Head of caudate nucleus (tissue), 42 donors: ENCODE measurements around the gene ATRNL1.
"Not testable (repeated sequence)": the region's sequence is repeated elsewhere in the genome, so short reads cannot be mapped to it uniquely, and the experiment has no call there.

Experiments
- DNase-seq, 42 donors: peaks; one replicate each; pipeline versions ENCODE4 v3.0.0 to v3.0.0-alpha.2; 2020 to 2021; ENCODE audit warnings: mixed read lengths in 7 of 42
- intact Hi-C: fragments of 100-400 bp; cut with DNase I; formaldehyde crosslinking; loops from one replicate; pipeline ENCODE4 v1.15.0; 2022

ATRNL1 gene

DNA sequence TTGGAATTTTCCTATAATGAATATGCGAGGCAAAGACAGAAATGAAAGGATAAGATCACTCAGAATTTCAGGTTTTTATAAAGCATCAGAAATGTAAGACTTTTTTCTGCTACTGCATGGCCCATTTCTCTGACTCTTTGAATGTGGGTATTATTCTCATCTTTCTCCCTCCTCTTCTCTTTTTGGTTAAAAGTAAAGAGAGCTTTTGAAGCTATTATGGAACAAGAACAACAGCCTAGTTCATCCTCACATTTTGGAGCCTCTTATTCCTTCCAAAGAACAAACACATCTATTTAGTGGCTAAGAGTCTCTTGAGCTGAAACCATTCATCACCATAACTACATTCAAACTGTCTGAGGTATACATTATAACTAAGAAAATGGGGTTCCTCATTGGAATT is 19.4 kb upstream of the ATRNL1 start:
- intact Hi-C loops = no loop called here
- DNase-seq = no peak

- intact Hi-C loops = no loop called here
- no peak for DNase-seq
Measured at GRCh38 chr10:115082506-115082905, 10.7 kb upstream of the ATRNL1 start.

GRCh38 chr10:115084277-115084850 is 8.8 kb upstream of the ATRNL1 start:
- intact Hi-C loops = no loop called here

DNA sequence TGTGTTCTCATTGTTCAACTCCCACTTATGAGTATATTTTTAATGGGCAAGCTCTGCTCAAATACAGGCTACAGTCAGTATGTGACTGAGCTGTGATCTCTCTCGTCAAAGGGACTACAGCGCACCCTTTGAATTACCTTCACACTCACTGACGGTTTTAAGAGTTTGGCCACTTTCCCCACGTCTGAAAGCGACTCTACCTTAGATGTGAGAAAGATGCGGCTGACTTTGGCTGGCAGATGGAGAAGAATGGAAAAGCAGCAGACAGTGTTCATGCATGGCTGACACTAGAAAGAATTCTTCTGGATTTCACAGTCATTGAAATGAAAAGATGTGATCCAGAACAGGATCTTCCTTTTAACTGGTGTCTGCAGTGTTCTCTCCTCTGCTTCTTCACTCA is 2.0 kb upstream of the ATRNL1 start:
- no peak for DNase-seq
- intact Hi-C loops = no loop called here

More at GRCh38 chr10:115084277-115084850, 8.8 kb upstream of the ATRNL1 start:
- DNase-seq = no peak

- DNase-seq = peak in 6 of 42 donors; percentile 22 to 58 (median 28)
- intact Hi-C loops = no loop called here
Measured at GRCh38 chr10:115092258-115092554, 959 bp upstream of the ATRNL1 start.

DNA sequence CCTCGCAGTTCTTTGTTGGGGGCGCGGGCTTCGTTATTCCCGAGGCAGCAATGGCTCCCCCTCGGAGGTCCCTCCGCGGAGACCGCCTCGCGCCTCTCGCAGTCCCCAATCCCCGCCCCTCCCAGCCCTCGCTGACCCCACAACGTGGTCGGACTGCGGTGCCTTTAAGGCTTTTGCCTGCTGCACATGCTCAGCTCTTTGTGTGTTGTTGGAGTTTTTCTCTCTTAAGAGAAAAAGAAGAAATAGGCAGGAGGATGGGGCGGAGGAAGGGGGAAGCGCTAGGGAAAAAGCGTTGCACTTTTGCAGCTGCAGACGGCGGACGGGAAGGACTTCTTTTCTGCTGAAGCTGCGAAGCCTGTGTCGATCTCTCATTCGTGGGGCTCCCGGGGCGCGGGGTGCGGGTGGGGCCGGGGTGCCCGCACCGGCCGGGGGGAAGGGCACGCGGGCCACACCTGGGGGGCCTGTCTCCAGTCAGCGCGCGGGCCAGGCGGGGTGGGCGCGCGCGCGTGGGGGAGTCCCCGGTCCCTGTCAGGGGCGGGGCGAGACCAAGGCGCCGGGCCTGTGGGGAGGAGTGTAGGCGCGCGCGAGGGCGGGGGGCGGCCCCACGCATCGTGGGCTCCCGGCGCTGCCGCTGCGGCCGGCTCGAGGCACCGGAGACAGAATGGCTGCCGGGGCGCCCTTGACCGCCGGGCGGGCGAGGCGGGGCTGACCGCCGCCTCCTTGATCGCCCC is 445 bp upstream of the ATRNL1 start:
- peak; percentile 9 to 80 (median 57) for DNase-seq
- intact Hi-C loops = no loop called here

- peak in 33 of 42 donors; percentile 3 to 57 (median 20) for DNase-seq
- intact Hi-C loops = no loop called here
Measured at GRCh38 chr10:115093776-115094408, 727 bp downstream of the ATRNL1 start.

GRCh38 chr10:115094416-115095140 is 1.4 kb downstream of the ATRNL1 start:
- intact Hi-C loops = no loop called here
- DNase-seq = no peak

DNA sequence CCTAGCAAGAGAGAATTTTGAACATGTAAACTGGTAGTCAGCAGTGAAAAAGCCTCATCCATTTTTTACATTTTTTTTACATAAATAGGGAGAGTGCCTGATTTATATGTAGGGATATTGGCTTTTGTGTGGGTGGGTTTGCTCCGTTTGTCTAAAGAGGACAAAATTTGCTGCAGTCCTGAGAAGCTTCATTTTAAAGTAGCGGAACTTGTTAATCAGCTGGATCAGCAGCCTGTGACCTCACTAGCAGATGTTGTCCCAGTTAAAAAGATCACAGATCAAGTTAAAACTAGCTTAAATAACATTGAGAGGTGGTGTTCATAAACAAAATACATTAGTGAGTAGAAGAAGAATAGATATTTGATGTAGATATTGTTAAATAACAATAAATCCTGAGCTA is 2.6 kb downstream of the ATRNL1 start:
- intact Hi-C loops = no loop called here
- no peak for DNase-seq

DNA sequence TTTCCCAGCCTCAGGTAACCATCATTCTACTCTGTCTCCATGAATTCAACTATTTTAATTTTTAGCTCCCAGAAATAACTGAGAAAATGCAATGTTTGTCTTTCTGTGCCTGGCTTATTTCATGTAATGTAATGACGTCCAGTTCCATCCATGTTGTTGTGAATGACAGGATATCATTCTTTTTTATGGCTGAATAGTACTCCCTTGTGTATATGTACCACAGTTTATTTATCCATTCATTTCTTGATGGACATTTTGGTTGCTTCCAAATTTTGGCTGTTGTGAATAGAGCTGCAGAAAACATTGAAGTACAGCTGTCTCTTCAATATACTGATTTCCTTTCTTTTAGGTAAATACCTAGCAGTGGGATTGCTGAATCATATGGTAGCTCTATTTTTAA is 10.5 kb downstream of the ATRNL1 start:
- DNase-seq = no peak
- intact Hi-C loops = no loop called here

GRCh38 chr10:115105411-115105810 is 12.2 kb downstream of the ATRNL1 start:
- intact Hi-C loops, DNase-seq: not testable (repeated sequence)

DNA sequence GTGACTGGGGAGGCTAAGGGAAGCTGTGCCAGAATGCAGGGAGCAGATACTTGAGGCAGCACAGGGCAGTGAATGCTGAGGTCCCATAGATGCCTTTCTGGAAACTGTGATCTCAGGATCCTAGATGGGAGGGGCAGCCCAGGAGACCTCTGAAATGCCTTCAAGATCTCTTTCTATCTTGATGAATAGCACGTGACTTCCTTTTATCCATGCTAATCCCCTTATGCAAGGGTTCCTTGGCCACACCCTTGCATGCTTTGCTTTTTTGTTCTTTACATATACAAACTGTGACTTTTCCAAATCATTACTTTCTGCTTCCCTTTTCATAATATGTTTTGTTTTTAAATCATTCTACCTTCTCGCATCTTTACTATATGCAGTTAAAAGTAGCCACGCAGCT is 14.7 kb downstream of the ATRNL1 start:
- intact Hi-C loops = no loop called here
- no peak for DNase-seq

DNA sequence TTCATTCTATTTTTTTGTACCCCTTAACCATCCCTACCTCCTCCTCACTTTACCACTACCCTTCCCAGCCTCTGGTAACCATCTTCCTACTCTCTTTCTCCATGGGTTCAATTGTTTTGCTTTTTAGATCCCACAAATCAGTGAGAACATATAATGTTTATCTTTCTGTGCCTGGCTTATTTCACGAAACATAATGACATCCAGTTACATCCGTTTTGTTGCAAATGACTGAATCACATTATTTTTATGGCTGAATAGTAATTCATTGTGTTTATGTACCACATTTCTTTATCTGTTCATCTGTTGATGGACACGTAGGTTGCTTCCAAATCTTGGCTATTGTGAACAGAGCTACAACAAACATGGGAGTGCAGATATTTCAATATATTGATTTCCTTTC is 24.1 kb downstream of the ATRNL1 start:
- intact Hi-C loops = no loop called here
- no peak for DNase-seq

DNA sequence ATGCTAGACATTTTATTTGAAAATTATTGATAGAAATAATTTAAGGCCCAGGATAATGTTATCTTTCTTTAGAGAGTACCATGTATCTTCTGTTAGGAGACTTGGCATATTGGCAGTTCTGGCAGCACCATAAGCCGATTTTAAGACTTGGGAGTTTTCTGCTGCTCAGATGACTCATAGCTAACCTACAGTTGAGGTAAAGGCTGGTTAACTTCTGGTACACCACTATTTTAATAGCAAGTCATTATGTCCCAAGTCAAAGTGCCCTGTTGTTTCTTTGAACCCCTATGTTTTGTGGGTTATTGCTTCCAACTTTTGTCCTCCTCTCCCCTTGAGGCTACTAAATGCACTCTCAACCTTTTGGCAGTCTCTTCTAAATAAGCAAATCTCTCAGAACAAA is 25.2 kb downstream of the ATRNL1 start:
- intact Hi-C loops = no loop called here
- DNase-seq = no peak

DNA sequence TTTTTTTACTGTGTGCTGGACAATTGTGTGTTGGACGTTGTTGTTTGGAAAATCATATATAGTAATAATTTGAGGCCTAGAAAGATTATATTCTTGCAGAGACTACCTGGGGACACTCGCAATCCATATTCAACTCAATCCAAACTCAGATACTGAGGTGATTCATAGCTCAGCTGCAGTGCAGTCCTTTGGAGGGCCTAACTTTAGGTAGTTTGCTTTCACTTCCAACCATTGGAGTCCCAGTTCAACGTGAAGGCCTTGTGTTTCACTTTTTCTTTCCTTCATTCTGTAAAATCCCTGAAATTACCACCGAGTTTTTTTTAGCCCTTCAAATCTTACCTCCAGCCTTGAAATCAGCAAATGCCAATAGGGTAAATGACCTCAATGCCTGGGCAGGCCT is 32.3 kb downstream of the ATRNL1 start:
- intact Hi-C loops = loop anchor here (5.0 kb wide), 1 partner anchor 248 kb away; no protein-coding TSS in a partner anchor
- no peak for DNase-seq

DNA sequence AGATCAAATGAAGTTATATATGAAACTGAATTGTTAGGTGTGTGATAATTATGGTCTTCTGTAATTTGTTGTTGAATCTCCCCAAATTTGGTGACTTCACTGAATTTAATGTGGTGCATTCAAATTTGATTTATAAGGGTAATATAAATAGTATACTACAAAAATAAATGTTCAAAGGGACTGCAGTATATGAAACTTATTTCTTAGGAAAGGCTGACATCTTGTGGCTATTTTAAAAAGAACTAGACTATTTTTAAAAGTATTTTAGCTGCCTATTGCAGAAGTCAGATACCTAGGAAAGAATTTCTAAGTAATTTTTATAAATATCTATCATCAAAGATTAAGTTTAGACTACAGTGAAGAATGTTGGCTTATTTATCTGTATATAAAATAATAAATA is 36.6 kb downstream of the ATRNL1 start:
- intact Hi-C loops = loop anchor here (5.0 kb wide), 1 partner anchor 252 kb away; no protein-coding TSS in a partner anchor
- DNase-seq = no peak

DNA sequence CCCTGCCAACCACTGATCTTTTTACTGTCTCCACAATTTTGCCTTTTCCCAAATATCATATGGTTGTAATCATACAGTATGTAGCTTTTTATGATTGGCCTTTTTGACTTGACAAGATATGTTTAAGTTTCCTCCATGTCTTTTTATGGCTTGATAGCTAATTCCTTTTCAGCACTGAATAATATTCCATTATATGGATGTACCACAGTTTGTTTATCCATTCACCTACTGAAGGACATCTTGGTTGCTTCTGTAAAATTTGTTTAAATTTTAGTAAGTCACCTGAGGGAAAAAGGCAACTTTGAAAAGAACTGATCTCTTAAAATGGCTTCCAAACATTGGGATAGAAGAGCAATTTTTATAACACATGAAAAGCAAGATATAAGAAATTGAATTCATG is 43.5 kb downstream of the ATRNL1 start:
- intact Hi-C loops = no loop called here
- DNase-seq = no peak

- no peak for DNase-seq
- intact Hi-C loops = no loop called here
Measured at GRCh38 chr10:115141254-115141653, 48.1 kb downstream of the ATRNL1 start.

GRCh38 chr10:115157357-115157756 is 64.2 kb downstream of the ATRNL1 start:
- DNase-seq = no peak
- intact Hi-C loops = no loop called here

- no peak for DNase-seq
- intact Hi-C loops = no loop called here
Measured at GRCh38 chr10:115163129-115163528, 70.0 kb downstream of the ATRNL1 start.
